ENCODE measurements around the gene PLCL1. TPM values are rescaled to one million over a fixed set of nuclear protein-coding genes. Genes with fewer than 3 reads are reported as not detected.

The PLCL1 gene
- total and polyA plus RNA-seq, 10 donors, result 0.54 to 6.5 (median 4.0) TPM

GRCh38 chr2:197993363-197993762, 189.0 kb downstream of the PLCL1 start:
- Histone ChIP-seq H3K4me3 (no peak overlapping the region), H3K9me3 (peaks cover 0 to 12% (median 0%) of the 10 kb centered on the region in 8 donors), H3K36me3 (no peaks in the 10 kb centered on the region), H3K27ac (no peak overlapping the region), H3K27me3 (replicated peaks in 1 of 7) (no peaks in the 10 kb centered on the region), H3K4me1 (peaks cover 0 to 16% (median 0%) of the 10 kb centered on the region in 6 donors)
- DNase-seq, result no peak
- intact Hi-C loops (cut with DNase I; ENCODE audit: low total_unique reads), result no loop called here
- TF ChIP-seq POLR2A (IDR thresholded peaks at IDR 0.05) (no peak), POLR2AphosphoS5 (IDR thresholded peaks at IDR 0.05) (no peak), CTCF (IDR thresholded peaks at IDR 0.05 in 8 of 11, conservative IDR thresholded peaks at IDR 0.05 in 3 of 11) (no peak)

GRCh38 chr2:197993830-197994229, 189.4 kb downstream of the PLCL1 start:
- H3K4me1 ChIP-seq, result peaks cover 0 to 16% (median 0%) of the 10 kb centered on the region in 6 donors
- no peaks in the 10 kb centered on the region for H3K36me3 ChIP-seq
- TF ChIP-seq CTCF (IDR thresholded peaks at IDR 0.05 in 8 of 11, conservative IDR thresholded peaks at IDR 0.05 in 3 of 11) (no peak), POLR2AphosphoS5 (IDR thresholded peaks at IDR 0.05) (no peak), POLR2A (IDR thresholded peaks at IDR 0.05) (no peak)
- no peak overlapping the region for H3K4me3 ChIP-seq
- H3K27me3 ChIP-seq (replicated peaks in 1 of 7), result no peaks in the 10 kb centered on the region
- intact Hi-C loops (cut with DNase I; ENCODE audit: low total_unique reads), result no loop called here
- H3K9me3 ChIP-seq, result peaks cover 0 to 12% (median 0%) of the 10 kb centered on the region in 8 donors
- WGBS, 5 donors, result 84 to 92% (median 88%) methylated on average over 2 of the region's 2 CpGs
- no peak overlapping the region for H3K27ac ChIP-seq
- no peak for DNase-seq

DNA sequence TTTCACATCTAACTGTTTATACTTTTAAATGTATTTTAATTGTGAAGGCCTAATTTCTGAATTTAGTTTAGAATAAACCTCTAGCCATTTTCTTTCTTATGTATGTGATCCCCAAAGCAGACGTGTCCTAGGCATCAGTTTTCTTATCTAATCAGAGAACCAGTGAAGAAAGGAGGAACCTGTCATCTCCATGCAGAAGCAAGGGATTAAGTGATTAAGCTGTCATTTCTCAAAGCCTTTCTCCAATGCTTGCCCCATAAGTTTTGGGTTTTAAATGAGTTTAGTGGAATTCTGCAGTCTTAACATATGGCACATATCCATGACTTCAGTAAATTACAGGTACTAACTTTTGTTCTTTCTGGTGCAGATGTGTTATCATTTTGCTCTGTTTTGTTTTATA, 190.4 kb downstream of the PLCL1 start:
- Histone ChIP-seq H3K9me3 (peaks cover 0 to 12% (median 0%) of the 10 kb centered on the region in 8 donors), H3K27me3 (replicated peaks in 1 of 7) (no peaks in the 10 kb centered on the region), H3K4me3 (no peak overlapping the region), H3K4me1 (peaks cover 0 to 16% (median 0%) of the 10 kb centered on the region in 6 donors), H3K27ac (no peak overlapping the region), H3K36me3 (no peaks in the 10 kb centered on the region)
- 74 to 90% (median 78%) methylated on average over 1 of the region's 1 CpG for WGBS, 5 donors
- TF ChIP-seq POLR2AphosphoS5 (IDR thresholded peaks at IDR 0.05) (no peak), POLR2A (IDR thresholded peaks at IDR 0.05) (no peak), CTCF (IDR thresholded peaks at IDR 0.05 in 8 of 11, conservative IDR thresholded peaks at IDR 0.05 in 3 of 11) (no peak)
- intact Hi-C loops (cut with DNase I; ENCODE audit: low total_unique reads), result no loop called here
- DNase-seq, result no peak

DNA sequence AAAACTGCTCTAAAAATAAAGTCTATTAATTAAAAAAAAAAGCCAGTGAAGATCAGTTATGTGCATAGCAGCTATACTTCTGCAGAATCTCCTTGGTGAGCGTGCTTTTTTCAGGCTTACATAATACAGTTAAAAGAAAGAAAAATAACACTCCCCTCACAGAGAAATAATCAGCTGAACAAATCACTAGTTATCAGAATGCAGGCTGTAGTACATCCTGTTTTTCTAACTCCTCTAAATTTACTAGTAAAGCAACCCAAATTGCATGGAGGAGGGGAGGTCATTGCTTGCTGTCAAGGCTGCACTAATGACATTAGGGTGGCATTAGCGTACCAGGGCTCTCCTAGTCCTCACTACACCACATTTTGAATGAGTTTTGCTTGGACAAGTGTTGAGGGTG, 192.2 kb downstream of the PLCL1 start:
- 50 to 69% (median 58%) methylated on average over 2 of the region's 2 CpGs for WGBS, 5 donors

More for the DNA sequence above, 192.2 kb downstream of the PLCL1 start:
- TF ChIP-seq POLR2AphosphoS5 (IDR thresholded peaks at IDR 0.05) (no peak), POLR2A (IDR thresholded peaks at IDR 0.05) (no peak), CTCF (IDR thresholded peaks at IDR 0.05 in 8 of 11, conservative IDR thresholded peaks at IDR 0.05 in 3 of 11) (no peak)
- no peak for DNase-seq
- H3K27ac ChIP-seq, result no peak overlapping the region
- H3K4me1 ChIP-seq, result peaks cover 0 to 16% (median 0%) of the 10 kb centered on the region in 6 donors
- intact Hi-C loops (cut with DNase I; ENCODE audit: low total_unique reads), result no loop called here
- no peaks in the 10 kb centered on the region for H3K9me3 ChIP-seq
- no peak overlapping the region for H3K4me3 ChIP-seq
- no peaks in the 10 kb centered on the region for H3K36me3 ChIP-seq
- no peaks in the 10 kb centered on the region for H3K27me3 ChIP-seq (replicated peaks in 1 of 7)
